ENCODE results near the gene SLC37A1.

SLC37A1 gene

GRCh38 chr21:42531771-42532170, 18.1 kb downstream of the SLC37A1 start:
- no peak for DNase-seq

- no peak for DNase-seq
Observed at GRCh38 chr21:42532466-42533181, 19.0 kb downstream of the SLC37A1 start.

GRCh38 chr21:42533306-42533962, 19.8 kb downstream of the SLC37A1 start:
- no peak for DNase-seq

GRCh38 chr21:42533963-42534355, 20.3 kb downstream of the SLC37A1 start:
- no peak for DNase-seq

- DNase-seq, result no peak
Observed at GRCh38 chr21:42534421-42535378, 21.0 kb downstream of the SLC37A1 start.

DNA sequence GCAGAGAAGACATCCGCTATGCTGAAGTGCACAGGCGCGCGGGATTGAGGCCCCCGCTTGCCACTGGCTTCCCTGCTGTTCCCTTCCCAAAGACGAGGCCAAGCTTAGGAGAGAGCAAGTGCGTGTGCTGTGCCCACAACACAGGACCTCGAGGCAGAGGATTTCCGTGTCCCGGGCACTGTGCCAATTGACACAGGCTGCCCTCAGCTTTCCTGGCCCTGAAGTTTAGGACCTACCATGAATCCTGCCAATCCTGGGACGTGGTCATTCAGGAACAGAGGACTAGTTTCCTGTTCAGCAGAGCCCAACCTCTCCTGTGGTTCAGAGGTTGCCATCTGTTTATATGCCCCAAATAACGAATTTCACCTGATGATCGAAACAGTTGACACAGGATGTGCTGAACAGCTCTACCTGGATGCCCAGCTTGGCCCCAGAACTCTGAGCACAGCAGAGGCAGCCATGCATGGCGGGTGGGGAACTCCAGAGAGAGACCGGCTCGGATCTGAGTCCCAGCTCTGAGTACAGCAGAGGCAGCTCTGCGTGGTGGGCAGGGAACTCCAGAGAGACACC, 22.0 kb downstream of the SLC37A1 start:
- DNase-seq, result no peak

DNA sequence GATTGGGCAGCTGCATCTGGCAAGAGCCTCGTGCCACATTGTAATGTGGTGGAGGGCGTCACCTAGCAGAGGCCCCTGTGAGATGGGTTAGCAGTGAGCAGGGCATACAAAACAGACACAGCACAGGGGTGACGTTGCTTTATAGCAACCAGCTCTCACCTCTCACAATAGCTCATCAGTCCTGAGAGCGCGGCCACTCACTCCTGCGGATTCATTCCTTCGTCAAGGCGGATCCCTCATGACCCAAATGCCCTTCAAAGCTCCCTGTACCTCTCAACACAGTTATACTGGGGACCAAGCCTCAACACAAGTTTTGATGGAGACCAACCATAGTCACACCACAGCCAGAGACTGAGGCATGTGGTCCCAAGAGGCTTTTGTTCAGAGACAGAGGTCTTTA, 22.9 kb downstream of the SLC37A1 start:
- DNase-seq, result no peak

DNA sequence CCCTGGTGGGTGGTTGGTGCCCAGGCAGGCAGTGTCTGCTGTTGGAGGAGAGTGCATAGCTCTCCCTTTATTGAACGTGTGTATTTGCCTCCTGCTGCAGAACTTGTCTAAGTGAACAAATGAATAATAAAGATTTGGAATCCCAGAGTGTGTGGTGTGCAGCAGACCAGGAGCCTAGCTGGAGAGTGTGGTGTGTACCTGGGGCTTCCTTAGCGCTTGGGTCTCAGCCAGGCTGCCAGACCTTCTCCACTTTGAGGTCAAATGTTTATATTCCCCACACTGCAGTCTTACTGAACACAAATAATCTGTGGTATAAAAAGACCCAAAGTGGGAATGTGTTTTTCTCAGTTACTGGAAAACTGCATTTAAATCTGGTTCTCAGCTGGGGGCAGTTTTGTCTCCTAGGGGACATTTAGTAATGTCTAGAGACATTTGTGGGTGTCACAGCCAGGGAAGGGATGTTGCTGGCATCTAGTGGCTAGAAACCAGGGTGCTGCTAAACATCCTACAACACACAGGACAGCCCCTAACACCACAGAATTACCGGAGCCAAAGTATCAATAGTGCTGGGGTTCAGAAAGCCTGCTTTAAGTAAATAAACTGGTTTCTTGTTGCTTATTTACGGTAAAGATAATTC, 23.6 kb downstream of the SLC37A1 start:
- DNase-seq, result no peak

GRCh38 chr21:42538479-42539275, 25.0 kb downstream of the SLC37A1 start:
- DNase-seq, result no peak

DNA sequence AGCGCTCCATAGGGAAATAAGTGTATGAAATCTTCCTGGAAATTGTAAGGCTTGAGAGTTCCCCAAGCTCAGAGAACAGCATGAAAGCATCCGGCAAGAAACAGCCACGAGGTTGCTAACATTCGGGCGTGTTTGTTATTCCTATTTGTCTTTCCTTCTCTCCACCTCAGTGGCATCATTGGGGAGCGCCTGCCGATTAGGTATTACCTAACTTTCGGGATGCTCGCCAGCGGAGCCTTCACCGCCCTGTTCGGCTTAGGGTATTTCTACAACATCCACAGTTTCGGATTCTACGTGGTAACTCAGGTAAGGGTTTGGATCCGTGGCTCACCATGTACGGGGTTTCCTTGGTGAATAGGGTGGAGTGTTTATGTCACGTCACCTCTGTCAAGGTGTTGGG, 25.7 kb downstream of the SLC37A1 start:
- DNase-seq, result no peak

- no peak for DNase-seq
Observed at GRCh38 chr21:42539931-42540343, 26.3 kb downstream of the SLC37A1 start.

DNA sequence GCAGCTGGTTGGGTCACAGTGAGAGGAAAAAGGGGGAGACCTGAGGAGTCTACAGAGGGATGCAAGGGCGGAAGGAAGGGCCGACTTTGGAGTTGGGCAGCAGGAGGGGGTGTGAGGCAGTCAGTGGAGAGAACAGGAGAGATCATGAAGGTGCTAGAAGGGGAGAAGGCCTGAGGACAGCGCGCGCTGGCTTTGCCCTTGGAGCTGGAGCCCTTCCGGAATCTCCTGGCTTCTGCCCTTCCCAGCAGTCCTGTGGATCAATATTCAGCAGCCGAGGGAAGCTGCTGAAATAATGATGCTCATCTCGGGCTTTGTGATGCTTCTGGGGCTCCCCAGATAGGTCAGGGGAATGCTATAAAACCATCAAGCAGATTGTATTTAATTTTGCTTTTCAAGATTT, 26.7 kb downstream of the SLC37A1 start:
- DNase-seq, result no peak

DNA sequence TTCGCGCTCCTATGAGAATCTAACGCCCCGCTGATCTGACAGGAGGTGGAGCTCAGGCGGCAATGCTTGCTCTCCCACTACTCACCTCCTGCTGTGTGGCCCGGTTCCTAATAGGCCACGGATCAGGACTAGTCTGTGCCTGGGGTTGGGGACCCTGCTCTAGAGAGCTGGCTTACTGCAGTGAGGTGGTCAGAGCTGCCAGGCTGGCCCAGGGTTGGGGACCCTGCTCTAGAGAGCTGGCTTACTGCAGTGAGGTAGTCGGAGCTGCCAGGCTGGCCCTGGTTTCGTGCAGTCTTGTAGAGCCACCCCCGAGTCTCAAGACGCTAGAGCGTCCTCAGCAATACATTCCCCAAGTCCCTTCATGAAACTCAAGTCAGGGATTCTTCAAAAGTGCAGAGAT, 27.5 kb downstream of the SLC37A1 start:
- no peak for DNase-seq

DNA sequence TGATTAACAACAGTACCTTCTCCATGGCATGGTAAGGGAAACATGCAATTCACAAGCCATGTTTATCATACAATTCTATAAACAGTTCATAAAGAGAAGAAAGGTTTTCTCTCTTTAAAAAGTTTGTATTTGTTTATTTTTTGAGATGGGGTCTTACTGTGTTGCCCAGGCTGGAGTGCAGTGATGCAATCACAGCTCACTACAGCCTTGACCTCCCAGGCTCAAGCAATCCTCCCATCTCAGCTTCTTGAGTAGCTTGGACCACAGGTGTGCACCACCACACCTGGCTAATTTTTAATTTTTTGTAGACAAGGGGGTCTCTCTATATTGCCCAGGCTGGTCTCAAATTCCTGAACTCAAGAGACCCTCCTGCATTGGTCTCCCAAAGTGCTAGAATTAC, 28.0 kb downstream of the SLC37A1 start:
- no peak for DNase-seq

- no peak for DNase-seq
Observed at GRCh38 chr21:42542196-42542595, 28.5 kb downstream of the SLC37A1 start.

DNA sequence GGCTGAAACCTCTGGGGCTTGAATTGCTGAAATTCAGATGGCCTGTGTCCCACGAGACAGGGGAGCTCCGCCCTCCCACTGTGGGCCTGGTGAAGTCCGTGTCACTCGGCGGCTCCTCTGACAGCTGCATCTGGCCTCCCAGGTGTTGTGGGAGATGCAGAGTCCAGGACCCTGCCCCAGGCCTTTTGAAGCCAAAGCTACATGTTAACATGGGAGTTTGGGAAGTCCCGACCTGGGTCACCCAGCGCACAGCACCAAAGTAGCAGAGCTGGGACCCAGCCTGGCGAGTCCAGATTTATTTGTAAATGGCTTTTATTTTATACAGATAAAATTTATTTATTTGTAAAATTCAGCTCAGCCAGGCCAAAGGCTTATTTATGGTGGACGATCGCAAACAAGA, 28.9 kb downstream of the SLC37A1 start:
- no peak for DNase-seq

GRCh38 chr21:42543106-42543847, 29.6 kb downstream of the SLC37A1 start:
- no peak for DNase-seq

GRCh38 chr21:42544544-42544943, 30.9 kb downstream of the SLC37A1 start:
- DNase-seq, result no peak

DNA sequence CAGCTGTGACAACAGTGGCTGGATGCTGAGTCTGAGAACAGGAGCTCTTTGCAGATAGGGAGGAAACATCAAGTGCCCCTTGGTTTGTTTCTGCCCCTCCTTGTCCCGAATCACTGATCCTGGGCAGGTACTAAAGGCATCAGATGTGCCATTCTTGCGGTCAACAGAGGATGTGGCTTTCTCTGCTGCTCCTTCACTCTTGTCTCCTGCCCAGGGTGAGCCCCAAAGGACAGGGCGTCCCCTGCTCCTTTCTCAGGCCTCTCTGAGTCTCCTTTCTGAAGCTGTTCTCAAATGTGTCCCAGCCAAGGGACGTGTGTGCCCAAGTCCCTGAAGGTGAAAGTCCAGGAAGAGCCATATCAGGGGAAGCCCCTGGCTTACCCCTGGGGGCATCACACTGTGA, 31.7 kb downstream of the SLC37A1 start:
- DNase-seq, result no peak

DNA sequence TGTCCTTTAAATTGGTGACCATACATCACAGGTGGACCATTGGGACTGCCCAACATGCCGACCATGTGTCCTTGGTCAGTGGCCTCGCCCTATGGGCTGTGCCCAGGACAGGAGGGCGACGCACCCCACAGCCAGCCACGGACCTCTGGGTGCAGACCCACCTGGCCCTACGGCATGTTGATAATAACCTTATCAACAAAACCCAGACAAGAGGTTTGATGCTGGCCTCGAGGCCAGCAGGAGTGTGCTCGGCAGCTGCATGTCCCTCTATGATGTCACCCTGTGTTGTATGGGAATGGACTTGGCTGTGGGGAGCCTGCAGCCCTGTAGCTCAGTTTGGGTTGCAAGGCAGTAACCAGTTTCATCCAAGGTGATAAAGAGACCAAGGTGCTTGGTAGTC, 32.1 kb downstream of the SLC37A1 start:
- no peak for DNase-seq

- DNase-seq, result no peak
Observed at GRCh38 chr21:42546433-42546832, 32.8 kb downstream of the SLC37A1 start.
